ENCODE measurements around the gene CHCHD5. TPM values are rescaled to one million over a fixed set of nuclear protein-coding genes. Genes with fewer than 3 reads are reported as not detected.

The CHCHD5 gene
- total RNA-seq, 1 donor from 2014 or later = 31.4 TPM

DNA sequence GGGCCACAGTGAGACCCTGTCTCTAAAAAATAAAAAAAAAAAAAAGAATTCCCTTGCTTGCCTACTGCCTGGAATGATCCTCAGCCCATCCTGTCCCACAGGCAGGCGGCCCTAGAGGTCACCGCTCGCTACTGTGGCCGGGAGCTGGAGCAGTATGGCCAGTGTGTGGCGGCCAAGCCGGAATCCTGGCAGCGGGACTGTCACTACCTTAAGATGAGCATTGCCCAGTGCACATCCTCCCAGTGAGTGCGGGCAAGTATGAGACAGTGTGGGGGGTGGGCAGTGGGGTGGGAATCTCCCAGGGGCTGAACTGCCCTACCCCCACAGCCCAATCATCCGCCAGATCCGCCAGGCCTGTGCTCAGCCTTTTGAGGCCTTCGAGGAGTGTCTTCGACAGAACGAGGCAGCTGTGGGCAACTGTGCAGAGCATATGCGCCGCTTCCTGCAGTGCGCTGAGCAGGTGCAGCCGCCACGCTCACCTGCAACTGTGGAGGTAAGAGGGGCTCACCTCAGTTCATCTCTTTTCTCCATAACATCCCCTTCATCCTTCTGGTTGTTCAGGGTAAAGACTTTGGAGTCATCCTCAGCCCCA is 1.6 kb downstream of the CHCHD5 start:
- TF ChIP-seq, protein P1, sequence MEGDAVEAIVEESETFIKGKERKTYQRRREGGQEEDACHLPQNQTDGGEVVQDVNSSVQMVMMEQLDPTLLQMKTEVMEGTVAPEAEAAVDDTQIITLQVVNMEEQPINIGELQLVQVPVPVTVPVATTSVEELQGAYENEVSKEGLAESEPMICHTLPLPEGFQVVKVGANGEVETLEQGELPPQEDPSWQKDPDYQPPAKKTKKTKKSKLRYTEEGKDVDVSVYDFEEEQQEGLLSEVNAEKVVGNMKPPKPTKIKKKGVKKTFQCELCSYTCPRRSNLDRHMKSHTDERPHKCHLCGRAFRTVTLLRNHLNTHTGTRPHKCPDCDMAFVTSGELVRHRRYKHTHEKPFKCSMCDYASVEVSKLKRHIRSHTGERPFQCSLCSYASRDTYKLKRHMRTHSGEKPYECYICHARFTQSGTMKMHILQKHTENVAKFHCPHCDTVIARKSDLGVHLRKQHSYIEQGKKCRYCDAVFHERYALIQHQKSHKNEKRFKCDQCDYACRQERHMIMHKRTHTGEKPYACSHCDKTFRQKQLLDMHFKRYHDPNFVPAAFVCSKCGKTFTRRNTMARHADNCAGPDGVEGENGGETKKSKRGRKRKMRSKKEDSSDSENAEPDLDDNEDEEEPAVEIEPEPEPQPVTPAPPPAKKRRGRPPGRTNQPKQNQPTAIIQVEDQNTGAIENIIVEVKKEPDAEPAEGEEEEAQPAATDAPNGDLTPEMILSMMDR (IDR thresholded peaks at IDR 0.05) = no peak
- no peaks in the 10 kb centered on the region for H3K27me3 Mint-ChIP-seq (ENCODE audit: unreplicated experiment)
- no peak overlapping the region for H3K4me3 Mint-ChIP-seq (ENCODE audit: unreplicated experiment)
- peaks cover 14% of the 10 kb centered on the region for H3K36me3 Mint-ChIP-seq (ENCODE audit: unreplicated experiment)
- no peak overlapping the region for H3K27ac Mint-ChIP-seq (ENCODE audit: unreplicated experiment)
- DNase-seq (ENCODE audit: extremely low spot score, unreplicated experiment) = no peak
- no peaks in the 10 kb centered on the region for H3K9me3 Mint-ChIP-seq (ENCODE audit: unreplicated experiment)
- peaks cover 27% of the 10 kb centered on the region for H3K4me1 Mint-ChIP-seq (ENCODE audit: unreplicated experiment)

DNA sequence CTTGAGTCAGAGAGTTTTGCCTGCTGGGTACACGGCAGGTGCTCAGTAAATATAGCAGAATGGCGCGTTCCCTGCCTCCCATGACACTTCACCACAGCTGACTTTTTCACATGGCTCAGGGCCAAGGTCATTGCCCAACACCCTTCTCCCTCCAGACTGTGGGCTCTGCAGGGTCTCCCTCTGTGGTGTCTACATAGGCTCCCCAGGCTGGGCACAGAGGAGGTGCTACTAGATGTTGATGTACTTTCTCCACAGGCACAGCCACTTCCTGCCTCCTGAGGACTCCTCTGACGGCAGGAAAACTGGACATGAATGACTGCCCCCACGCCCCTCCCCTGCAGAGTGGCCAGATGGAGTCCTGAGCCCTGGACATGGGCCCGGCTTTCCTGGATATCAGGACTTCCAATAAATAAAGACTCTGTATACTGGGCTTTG is 4.2 kb downstream of the CHCHD5 start:
- no peak overlapping the region for H3K4me3 Mint-ChIP-seq (ENCODE audit: unreplicated experiment)
- H3K4me1 Mint-ChIP-seq (ENCODE audit: unreplicated experiment) = peaks cover 19% of the 10 kb centered on the region
- DNase-seq (ENCODE audit: extremely low spot score, unreplicated experiment) = peak; percentile 49
- peak overlapping the region; percentile 64 for H3K27ac Mint-ChIP-seq (ENCODE audit: unreplicated experiment)
- no peaks in the 10 kb centered on the region for H3K27me3 Mint-ChIP-seq (ENCODE audit: unreplicated experiment)
- TF ChIP-seq, protein P1 (IDR thresholded peaks at IDR 0.05) = no peak
- H3K9me3 Mint-ChIP-seq (ENCODE audit: unreplicated experiment) = no peaks in the 10 kb centered on the region
- H3K36me3 Mint-ChIP-seq (ENCODE audit: unreplicated experiment) = peaks cover 14% of the 10 kb centered on the region

DNA sequence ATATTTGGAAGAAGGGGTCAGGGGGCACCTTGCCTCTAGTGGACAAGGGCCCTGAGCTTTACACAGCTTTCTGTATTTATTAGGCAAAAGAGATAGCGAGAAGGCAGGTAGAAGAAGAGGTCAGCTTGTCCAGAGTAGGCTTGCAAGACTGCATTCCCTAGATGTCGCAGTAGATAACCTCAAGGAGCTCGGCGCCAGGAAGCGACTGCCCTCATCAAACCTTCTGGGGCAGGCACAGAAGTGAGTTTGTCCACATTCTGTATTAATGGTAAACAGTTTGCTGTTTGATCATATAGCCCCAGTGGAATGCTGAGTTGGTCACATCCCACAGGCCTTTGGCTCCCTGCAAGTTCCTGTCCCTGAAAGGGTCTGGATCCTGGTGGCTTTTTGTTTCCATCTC is 7.0 kb downstream of the CHCHD5 start:
- Mint-ChIP-seq H3K4me1 (ENCODE audit: unreplicated experiment) (peaks cover 6% of the 10 kb centered on the region), H3K36me3 (ENCODE audit: unreplicated experiment) (peaks cover 14% of the 10 kb centered on the region), H3K4me3 (ENCODE audit: unreplicated experiment) (no peak overlapping the region), H3K27ac (ENCODE audit: unreplicated experiment) (no peak overlapping the region), H3K9me3 (ENCODE audit: unreplicated experiment) (no peaks in the 10 kb centered on the region), H3K27me3 (ENCODE audit: unreplicated experiment) (no peaks in the 10 kb centered on the region)
- DNase-seq (ENCODE audit: extremely low spot score, unreplicated experiment) = no peak
- TF ChIP-seq, protein P1 (IDR thresholded peaks at IDR 0.05) = no peak

DNA sequence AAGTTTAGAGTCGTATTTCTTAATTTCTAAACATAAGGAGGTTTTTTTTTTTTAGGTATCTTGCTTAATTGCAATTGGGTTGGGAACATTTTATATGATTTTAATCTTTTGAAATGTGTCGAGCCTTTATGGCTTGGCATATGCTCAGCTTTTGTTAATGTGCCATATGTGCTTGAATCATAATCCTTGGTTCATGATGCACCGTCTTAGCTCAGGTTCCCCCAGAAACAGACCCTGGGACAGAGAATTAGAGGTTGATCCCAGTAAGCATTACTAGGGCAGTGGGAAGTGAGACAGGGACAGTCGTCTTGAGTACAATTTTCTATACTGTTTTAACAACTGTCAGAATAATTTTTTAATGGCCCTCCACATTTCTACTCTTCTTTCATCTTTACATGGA is 9.3 kb downstream of the CHCHD5 start:
- Mint-ChIP-seq H3K36me3 (ENCODE audit: unreplicated experiment) (peaks cover 5% of the 10 kb centered on the region), H3K4me1 (ENCODE audit: unreplicated experiment) (no peaks in the 10 kb centered on the region), H3K27me3 (ENCODE audit: unreplicated experiment) (no peaks in the 10 kb centered on the region), H3K27ac (ENCODE audit: unreplicated experiment) (peak overlapping the region; percentile 9), H3K9me3 (ENCODE audit: unreplicated experiment) (no peaks in the 10 kb centered on the region), H3K4me3 (ENCODE audit: unreplicated experiment) (no peak overlapping the region)
- TF ChIP-seq, protein P1 (IDR thresholded peaks at IDR 0.05) = no peak
- DNase-seq (ENCODE audit: extremely low spot score, unreplicated experiment) = no peak

DNA sequence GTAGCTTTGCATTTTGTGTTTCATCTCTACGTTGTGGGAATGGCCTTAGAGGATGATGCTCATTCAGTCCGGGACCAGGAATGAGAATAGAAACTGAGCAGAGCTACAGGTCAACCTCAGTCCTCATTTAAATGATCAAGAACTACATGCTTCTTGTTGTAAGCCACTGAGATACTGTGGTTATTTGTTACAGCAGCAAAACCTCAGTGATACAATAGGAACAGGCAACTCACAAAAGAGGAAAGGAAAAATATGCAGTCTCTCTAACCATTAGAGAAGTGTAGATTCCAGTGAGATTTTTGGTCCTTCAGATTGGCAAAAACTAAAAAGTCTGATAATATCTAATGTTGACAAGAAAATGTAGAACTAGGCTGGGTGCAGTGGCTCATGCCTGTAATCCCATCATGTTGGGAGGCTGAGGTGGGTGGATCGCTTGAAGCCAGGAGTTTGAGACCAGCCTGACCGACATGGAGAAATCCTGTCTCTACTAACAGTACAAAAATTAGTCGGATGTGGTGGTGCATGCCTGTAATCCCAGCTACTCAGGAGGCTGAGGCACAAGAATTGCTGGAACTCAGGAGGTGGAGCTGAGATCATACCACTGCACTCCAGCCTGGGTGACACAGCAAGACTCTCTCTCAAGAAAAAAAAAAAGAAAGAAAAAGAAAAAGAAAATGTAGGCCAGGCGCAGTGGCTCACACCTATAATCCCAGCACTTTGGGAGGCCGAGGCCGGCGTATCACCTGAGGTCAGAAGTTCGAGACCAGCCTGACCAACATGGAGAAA is 13.3 kb downstream of the CHCHD5 start:
- TF ChIP-seq, protein P1 (IDR thresholded peaks at IDR 0.05) = no peak
- H3K27me3 Mint-ChIP-seq (ENCODE audit: unreplicated experiment) = no peaks in the 10 kb centered on the region
- H3K4me3 Mint-ChIP-seq (ENCODE audit: unreplicated experiment) = no peak overlapping the region
- no peaks in the 10 kb centered on the region for H3K9me3 Mint-ChIP-seq (ENCODE audit: unreplicated experiment)
- H3K36me3 Mint-ChIP-seq (ENCODE audit: unreplicated experiment) = no peaks in the 10 kb centered on the region
- peaks cover 19% of the 10 kb centered on the region for H3K4me1 Mint-ChIP-seq (ENCODE audit: unreplicated experiment)
- no peak overlapping the region for H3K27ac Mint-ChIP-seq (ENCODE audit: unreplicated experiment)
- DNase-seq (ENCODE audit: extremely low spot score, unreplicated experiment) = no peak
